OCI-LY1 (cell line): Measurements from ENCODE around the gene CYB561A3.

Source experiments
- H2AFZ ChIP-seq: fragments of 200-600 bp; sonication (generic), shearing (Covaris generic); 2 replicates; pipeline ENCODE4 v1.6.0; 2014; ENCODE audit warnings: antibody characterized with exemption, mild to moderate bottlenecking, low read length
- H3F3A ChIP-seq: fragments of 200-600 bp; sonication (generic), shearing (Covaris generic); 2 replicates; pipeline ENCODE4 v1.6.0; 2014; ENCODE audit warnings: mild to moderate bottlenecking, antibody characterized with exemption, low read length, moderate library complexity; ENCODE audit not compliant: insufficient read depth
- H3K27ac ChIP-seq: fragments of 200-600 bp; sonication (generic); 2 replicates; pipeline ENCODE4 v1.5.1; 2014; ENCODE audit warnings: low read length, mixed run types, mild to moderate bottlenecking, low read depth; ENCODE audit not compliant: poor library complexity, severe bottlenecking
- H3K27me3 ChIP-seq: fragments of 200-600 bp; sonication (generic); 2 replicates; pipeline ENCODE4 v1.6.0; 2014; ENCODE audit warnings: antibody characterized with exemption, mild to moderate bottlenecking, low read length, moderate library complexity; ENCODE audit not compliant: insufficient read depth
- H3K36me3 ChIP-seq: fragments of 200-600 bp; sonication (generic); 2 replicates; pipeline ENCODE4 v1.6.1; 2014; ENCODE audit warnings: mild to moderate bottlenecking, antibody characterized with exemption, low read length, moderate library complexity, mixed read lengths; ENCODE audit not compliant: insufficient read depth
- H3K4me1 ChIP-seq: fragments of 200-600 bp; sonication (generic); 2 replicates; pipeline ENCODE4 v1.5.1; 2014; ENCODE audit warnings: mild to moderate bottlenecking, low read length, moderate library complexity; ENCODE audit not compliant: insufficient read depth, severe bottlenecking
- H3K4me2 ChIP-seq: fragments of 200-600 bp; sonication (generic), shearing (Covaris generic); 2 replicates; pipeline ENCODE4 v1.6.1; 2014; ENCODE audit warnings: low read length
- H3K4me3 ChIP-seq: fragments of 200-600 bp; sonication (generic); 2 replicates; pipeline ENCODE4 v1.5.1; 2014; ENCODE audit warnings: low read length, low read depth, mild to moderate bottlenecking, mixed read lengths; ENCODE audit not compliant: poor library complexity, severe bottlenecking
- H3K79me2 ChIP-seq: fragments of 200-600 bp; shearing (Covaris generic); 2 replicates; pipeline ENCODE4 v1.6.1; 2016; ENCODE audit warnings: mixed run types, low read length, mixed read lengths; ENCODE audit not compliant: insufficient read depth
- H3K9ac ChIP-seq: fragments of 200-600 bp; sonication (generic), shearing (Covaris generic); 2 replicates; pipeline ENCODE4 v1.6.1; 2014; ENCODE audit warnings: mild to moderate bottlenecking, low read length, mixed read lengths
- H3K9me2 ChIP-seq: fragments of 200-600 bp; sonication (generic), shearing (Covaris generic); 2 replicates; pipeline ENCODE4 v1.6.1; 2014; ENCODE audit warnings: low read depth, mild to moderate bottlenecking, low read length, mixed read lengths
- H3K9me3 ChIP-seq: fragments of 200-600 bp; shearing (Covaris generic); 2 replicates; pipeline ENCODE4 v1.6.1; 2014; ENCODE audit warnings: low read length, mixed read lengths
- H4K20me1 ChIP-seq: fragments of 200-600 bp; sonication (generic), shearing (Covaris generic); 2 replicates; pipeline ENCODE4 v1.6.0; 2016; ENCODE audit warnings: mild to moderate bottlenecking, low read length; ENCODE audit not compliant: insufficient read depth
- CTCF ChIP-seq: fragments of 200-600 bp; sonication (generic), shearing (Covaris generic); IDR thresholded peaks from 2 replicates; pipeline ENCODE4 v1.5.1; 2017; ENCODE audit warnings: mild to moderate bottlenecking, antibody characterized with exemption, low read length, moderate library complexity, mixed read lengths
- EZH2 ChIP-seq: fragments of 200-600 bp; sonication (generic), shearing (Covaris generic); IDR thresholded peaks from 2 replicates; pipeline ENCODE4 v1.8.0; 2017; ENCODE audit warnings: borderline replicate concordance, mixed run types, mild to moderate bottlenecking, antibody characterized with exemption, low read length, moderate library complexity, mixed read lengths

The CYB561A3 gene

GRCh38 chr11:61309739-61310138 is 51.9 kb downstream of the CYB561A3 start:
- Histone ChIP-seq H4K20me1 (no peaks in the 10 kb centered on the region), H2AFZ (no peak overlapping the region), H3K4me3 (no peak overlapping the region), H3K9ac (no peak overlapping the region), H3K4me1 (no peaks in the 10 kb centered on the region), H3F3A (no peaks in the 10 kb centered on the region), H3K79me2 (no peaks in the 10 kb centered on the region), H3K27ac (no peak overlapping the region), H3K9me3 (no peaks in the 10 kb centered on the region), H3K36me3 (peaks cover 96% of the 10 kb centered on the region), H3K27me3 (no peaks in the 10 kb centered on the region), H3K9me2 (no peaks in the 10 kb centered on the region), H3K4me2 (no peak overlapping the region)
- no peak for TF ChIP-seq CTCF
- no peak for TF ChIP-seq EZH2

GRCh38 chr11:61309141-61309540 is 52.5 kb downstream of the CYB561A3 start:
- Histone ChIP-seq H4K20me1 (no peaks in the 10 kb centered on the region), H3K4me2 (no peak overlapping the region), H3K9me3 (no peaks in the 10 kb centered on the region), H3K9me2 (no peaks in the 10 kb centered on the region), H3K79me2 (no peaks in the 10 kb centered on the region), H3K4me1 (no peaks in the 10 kb centered on the region), H3K36me3 (peaks cover 96% of the 10 kb centered on the region), H3K27me3 (no peaks in the 10 kb centered on the region), H3K4me3 (no peak overlapping the region), H3K27ac (no peak overlapping the region), H3F3A (no peaks in the 10 kb centered on the region), H2AFZ (no peak overlapping the region), H3K9ac (no peak overlapping the region)
- TF ChIP-seq EZH2, result no peak
- TF ChIP-seq CTCF, result no peak

DNA sequence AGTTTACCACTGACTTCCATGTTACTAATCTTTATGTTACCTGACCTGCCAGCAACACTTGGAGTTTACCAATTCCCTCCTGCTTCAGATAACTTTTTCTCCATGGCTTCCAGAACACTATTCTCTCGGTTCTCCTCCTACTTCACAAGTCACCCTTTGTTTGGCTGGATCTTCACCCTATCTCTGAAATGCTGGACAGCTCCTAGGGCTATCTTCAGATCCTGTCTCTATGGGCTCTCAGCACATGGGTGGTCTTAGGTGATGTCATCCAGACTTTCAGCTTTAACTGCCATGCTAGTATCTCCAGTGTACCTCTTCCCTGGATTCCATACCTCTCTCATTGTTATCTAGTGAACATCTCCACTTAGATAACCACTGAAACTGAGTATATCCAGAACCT is 54.3 kb downstream of the CYB561A3 start:
- Histone ChIP-seq H3K36me3 (peaks cover 100% of the 10 kb centered on the region), H3K4me3 (no peak overlapping the region)

More for the DNA sequence above, 54.3 kb downstream of the CYB561A3 start:
- Histone ChIP-seq H3K9ac (no peak overlapping the region), H3K79me2 (no peaks in the 10 kb centered on the region), H3K27me3 (no peaks in the 10 kb centered on the region), H3K4me1 (no peaks in the 10 kb centered on the region), H3F3A (no peaks in the 10 kb centered on the region), H4K20me1 (no peaks in the 10 kb centered on the region), H2AFZ (no peak overlapping the region), H3K4me2 (no peak overlapping the region), H3K9me3 (no peaks in the 10 kb centered on the region), H3K27ac (no peak overlapping the region), H3K9me2 (no peaks in the 10 kb centered on the region)
- TF ChIP-seq EZH2 (no peak), CTCF (no peak)
